ENCODE results near the gene P2RY8.

Gene P2RY8

DNA sequence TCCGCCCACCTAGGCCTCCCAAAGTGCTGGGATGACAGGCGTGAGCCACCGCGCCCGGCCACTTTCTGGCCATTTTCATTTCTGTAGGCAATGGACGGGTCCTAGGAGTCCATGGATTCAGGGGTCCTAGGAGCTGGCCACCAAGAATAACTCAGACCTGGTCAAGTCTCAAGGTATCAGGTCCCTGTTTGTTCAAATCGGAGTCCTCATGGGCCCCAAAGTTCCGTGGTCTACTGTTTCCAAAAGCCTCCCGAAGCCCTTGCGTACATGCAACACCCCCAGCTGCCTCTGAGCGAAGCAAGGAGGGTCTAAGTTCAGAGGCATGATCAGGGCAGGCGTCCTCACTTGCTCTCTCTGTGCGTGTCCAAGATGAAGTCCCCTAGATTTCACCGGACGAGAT is 30.1 kb downstream of the P2RY8 start:
- no peaks in the 10 kb centered on the region for H3K9me2 ChIP-seq (replicated peaks; ENCODE audit: insufficient read depth, low read length)
- no peaks in the 10 kb centered on the region for H3K36me3 ChIP-seq (replicated peaks; ENCODE audit: insufficient read depth, low read length)
- H3K9ac ChIP-seq (ENCODE audit: low read length), result no peak overlapping the region
- H3K4me2 ChIP-seq (ENCODE audit: low read depth, low read length), result no peak overlapping the region
- no peaks in the 10 kb centered on the region for H4K20me1 ChIP-seq (ENCODE audit: insufficient read depth, low read length)
- peaks cover 61% of the 10 kb centered on the region for H3K79me2 ChIP-seq (ENCODE audit: low read length)
- H3K4me3 ChIP-seq (ENCODE audit: low read length), result no peak overlapping the region
- H2AFZ ChIP-seq (ENCODE audit: low read length), result no peak overlapping the region
- DNase-seq, result no peak
- peaks cover 4% of the 10 kb centered on the region; the same call in 1 of the 2 replicates for H3K4me1 ChIP-seq (ENCODE audit: low read length)
- no peaks in the 10 kb centered on the region for H3K9me3 ChIP-seq (replicated peaks; ENCODE audit: insufficient read depth, low read length)
- H3K27me3 ChIP-seq (replicated peaks; ENCODE audit: insufficient read depth, low read length), result no peaks in the 10 kb centered on the region
- 0 out of 2 replicates have a peak, but pooled peaks cover 3% of the 10 kb centered on the region for H3F3A ChIP-seq (ENCODE audit: insufficient read depth, low read length)
- no peak overlapping the region for H3K27ac ChIP-seq (ENCODE audit: low read length)
- TF ChIP-seq EZH2 (optimal IDR thresholded peaks at IDR 0.05; ENCODE audit: low read depth, low read length), result no peak
- TF ChIP-seq EZH2phosphoT487 (IDR thresholded peaks at IDR 0.05; ENCODE audit: low read length), result no peak
- TF ChIP-seq, protein P1, sequence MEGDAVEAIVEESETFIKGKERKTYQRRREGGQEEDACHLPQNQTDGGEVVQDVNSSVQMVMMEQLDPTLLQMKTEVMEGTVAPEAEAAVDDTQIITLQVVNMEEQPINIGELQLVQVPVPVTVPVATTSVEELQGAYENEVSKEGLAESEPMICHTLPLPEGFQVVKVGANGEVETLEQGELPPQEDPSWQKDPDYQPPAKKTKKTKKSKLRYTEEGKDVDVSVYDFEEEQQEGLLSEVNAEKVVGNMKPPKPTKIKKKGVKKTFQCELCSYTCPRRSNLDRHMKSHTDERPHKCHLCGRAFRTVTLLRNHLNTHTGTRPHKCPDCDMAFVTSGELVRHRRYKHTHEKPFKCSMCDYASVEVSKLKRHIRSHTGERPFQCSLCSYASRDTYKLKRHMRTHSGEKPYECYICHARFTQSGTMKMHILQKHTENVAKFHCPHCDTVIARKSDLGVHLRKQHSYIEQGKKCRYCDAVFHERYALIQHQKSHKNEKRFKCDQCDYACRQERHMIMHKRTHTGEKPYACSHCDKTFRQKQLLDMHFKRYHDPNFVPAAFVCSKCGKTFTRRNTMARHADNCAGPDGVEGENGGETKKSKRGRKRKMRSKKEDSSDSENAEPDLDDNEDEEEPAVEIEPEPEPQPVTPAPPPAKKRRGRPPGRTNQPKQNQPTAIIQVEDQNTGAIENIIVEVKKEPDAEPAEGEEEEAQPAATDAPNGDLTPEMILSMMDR (IDR thresholded peaks at IDR 0.05; ENCODE audit: low read length), result no peak

DNA sequence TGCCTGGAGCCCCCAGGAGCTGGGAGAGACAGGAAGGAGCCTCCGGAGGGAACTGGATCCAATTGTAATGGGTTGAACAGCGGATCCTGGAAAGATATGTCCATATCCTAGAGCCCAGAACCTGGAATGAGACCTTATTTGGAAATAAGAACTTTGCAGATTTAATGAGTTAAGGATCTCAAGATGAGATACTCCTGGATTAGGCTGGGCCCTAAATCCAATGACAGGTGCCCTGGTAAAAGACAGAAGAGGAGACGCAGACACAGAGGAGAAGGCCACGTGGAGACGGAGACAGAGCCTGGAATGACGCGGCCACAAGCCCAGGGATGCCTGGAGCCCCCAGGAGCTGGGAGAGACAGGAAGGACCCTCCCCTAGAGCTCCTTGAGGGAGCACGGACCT is 34.1 kb downstream of the P2RY8 start:
- Histone ChIP-seq H3F3A (ENCODE audit: insufficient read depth, low read length) (peaks cover 6% of the 10 kb centered on the region; the same call in 1 of the 2 replicates), H3K4me3 (ENCODE audit: low read length) (no peak overlapping the region), H4K20me1 (ENCODE audit: insufficient read depth, low read length) (no peaks in the 10 kb centered on the region), H3K27me3 (replicated peaks; ENCODE audit: insufficient read depth, low read length) (no peaks in the 10 kb centered on the region), H3K79me2 (ENCODE audit: low read length) (peaks cover 58% of the 10 kb centered on the region), H3K4me1 (ENCODE audit: low read length) (peaks cover 11% of the 10 kb centered on the region), H3K9me3 (replicated peaks; ENCODE audit: insufficient read depth, low read length) (no peaks in the 10 kb centered on the region), H3K27ac (ENCODE audit: low read length) (peak overlapping the region; percentile 13; the same call in 1 of the 2 replicates), H3K9ac (ENCODE audit: low read length) (no peak overlapping the region), H2AFZ (ENCODE audit: low read length) (no peak overlapping the region), H3K36me3 (replicated peaks; ENCODE audit: insufficient read depth, low read length) (no peaks in the 10 kb centered on the region), H3K9me2 (replicated peaks; ENCODE audit: insufficient read depth, low read length) (no peaks in the 10 kb centered on the region), H3K4me2 (ENCODE audit: low read depth, low read length) (no peak overlapping the region)
- TF ChIP-seq EZH2 (optimal IDR thresholded peaks at IDR 0.05; ENCODE audit: low read depth, low read length) (no peak), EZH2phosphoT487 (IDR thresholded peaks at IDR 0.05; ENCODE audit: low read length) (no peak)
- TF ChIP-seq, protein P1 (IDR thresholded peaks at IDR 0.05; ENCODE audit: low read length), result no peak
- DNase-seq, result no peak

DNA sequence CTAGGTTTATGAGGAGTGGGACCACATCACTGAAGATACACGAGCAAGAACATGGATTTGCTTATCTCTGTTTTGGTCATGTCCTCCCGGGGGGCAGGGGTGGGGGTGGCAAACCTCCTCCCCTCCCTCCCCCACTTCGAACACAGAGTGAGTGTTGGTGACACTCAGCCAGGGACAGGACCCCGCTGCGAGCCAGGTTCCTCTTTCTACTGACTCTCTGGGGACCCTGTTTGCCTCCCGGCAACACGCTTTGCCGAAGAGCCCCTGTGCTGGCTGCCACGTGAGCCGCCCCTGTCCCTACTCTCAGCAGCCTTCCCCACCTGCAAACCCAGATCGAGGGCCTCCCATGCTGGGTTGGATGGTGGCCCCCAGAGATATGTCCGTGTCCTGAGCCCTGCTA is 34.7 kb downstream of the P2RY8 start:
- H3K9me2 ChIP-seq (replicated peaks; ENCODE audit: insufficient read depth, low read length), result no peaks in the 10 kb centered on the region
- H3K4me1 ChIP-seq (ENCODE audit: low read length), result peaks cover 11% of the 10 kb centered on the region
- no peaks in the 10 kb centered on the region for H3K27me3 ChIP-seq (replicated peaks; ENCODE audit: insufficient read depth, low read length)
- no peaks in the 10 kb centered on the region for H3K36me3 ChIP-seq (replicated peaks; ENCODE audit: insufficient read depth, low read length)
- no peak overlapping the region for H3K4me2 ChIP-seq (ENCODE audit: low read depth, low read length)
- H3K79me2 ChIP-seq (ENCODE audit: low read length), result peaks cover 52% of the 10 kb centered on the region
- no peak overlapping the region for H2AFZ ChIP-seq (ENCODE audit: low read length)
- no peaks in the 10 kb centered on the region for H3K9me3 ChIP-seq (replicated peaks; ENCODE audit: insufficient read depth, low read length)
- TF ChIP-seq EZH2 (optimal IDR thresholded peaks at IDR 0.05; ENCODE audit: low read depth, low read length), result no peak
- TF ChIP-seq, protein P1 (IDR thresholded peaks at IDR 0.05; ENCODE audit: low read length), result no peak
- no peak for TF ChIP-seq EZH2phosphoT487 (IDR thresholded peaks at IDR 0.05; ENCODE audit: low read length)
- no peak overlapping the region for H3K27ac ChIP-seq (ENCODE audit: low read length)
- H3K4me3 ChIP-seq (ENCODE audit: low read length), result no peak overlapping the region
- no peak for DNase-seq
- H3K9ac ChIP-seq (ENCODE audit: low read length), result no peak overlapping the region
- peaks cover 6% of the 10 kb centered on the region; the same call in 1 of the 2 replicates for H3F3A ChIP-seq (ENCODE audit: insufficient read depth, low read length)
- H4K20me1 ChIP-seq (ENCODE audit: insufficient read depth, low read length), result no peaks in the 10 kb centered on the region

All from MM.1S (cell line).